Inferior parietal cortex (tissue), 1 donor: ENCODE measurements around the gene CLDN20.
"Not testable (repeated sequence)": the region's sequence is repeated elsewhere in the genome, so short reads cannot be mapped to it uniquely, and the experiment has no call there.

Source experiments
- DNase-seq: peaks from one replicate; pipeline ENCODE4 v3.0.0-alpha.2; 2016; ENCODE audit errors: extremely low spot score

CLDN20 gene

GRCh38 chr6:155311583-155311982 is 47.8 kb downstream of the CLDN20 start:
- DNase-seq: no peak

GRCh38 chr6:155312950-155313349 is 49.1 kb downstream of the CLDN20 start:
- DNase-seq: not testable (repeated sequence)

GRCh38 chr6:155313602-155314091 is 49.8 kb downstream of the CLDN20 start:
- no peak for DNase-seq

GRCh38 chr6:155314092-155314772 is 50.4 kb downstream of the CLDN20 start, which contains the start of gene TFB1M:
Gene TFB1M (minus strand): TSS chr6:155314484. CDS start chr6:155314428, 56 bp downstream.
- peak; percentile 99 for DNase-seq

GRCh38 chr6:155314773-155315515 is 51.1 kb downstream of the CLDN20 start:
- DNase-seq: no peak

- DNase-seq: no peak
These were observed 51.7 kb downstream of the CLDN20 start for GRCh38 chr6:155315516-155315871.

GRCh38 chr6:155316419-155316818 is 52.6 kb downstream of the CLDN20 start:
- no peak for DNase-seq

GRCh38 chr6:155317186-155317585 is 53.4 kb downstream of the CLDN20 start:
- DNase-seq: no peak

GRCh38 chr6:155319902-155320301 is 56.1 kb downstream of the CLDN20 start:
- no peak for DNase-seq

- DNase-seq: no peak
These were observed 60.4 kb downstream of the CLDN20 start for GRCh38 chr6:155324172-155324571.

GRCh38 chr6:155324993-155325392 is 61.2 kb downstream of the CLDN20 start:
- no peak for DNase-seq

GRCh38 chr6:155325700-155326516 is 62.1 kb downstream of the CLDN20 start:
- no peak for DNase-seq
